DOHH2 (cell line): Measurements from ENCODE around the gene CISD3.

Source experiments
- H3F3A ChIP-seq: fragments of 200-600 bp; sonication (generic), shearing (Covaris generic); 2 replicates; pipeline ENCODE4 v1.6.0; 2016; ENCODE audit warnings: antibody characterized with exemption, mild to moderate bottlenecking; ENCODE audit not compliant: control insufficient read depth, insufficient read depth
- H3K27ac ChIP-seq: fragments of 200-600 bp; sonication (generic); 2 replicates; pipeline ENCODE4 v1.5.1; 2014; ENCODE audit warnings: low read depth, mild to moderate bottlenecking, low read length, moderate library complexity
- H3K27me3 ChIP-seq: fragments of 200-600 bp; sonication (generic); 2 replicates; pipeline ENCODE4 v1.6.1; 2014; ENCODE audit warnings: mild to moderate bottlenecking, low read length, mixed read lengths; ENCODE audit not compliant: control insufficient read depth
- H3K36me3 ChIP-seq: fragments of 200-600 bp; sonication (generic); 2 replicates; pipeline ENCODE4 v1.6.1; 2014; ENCODE audit warnings: mild to moderate bottlenecking, low read length, moderate library complexity, mixed read lengths; ENCODE audit not compliant: control insufficient read depth
- H3K4me1 ChIP-seq: fragments of 200-600 bp; sonication (generic); 2 replicates; pipeline ENCODE4 v1.6.1; 2014; ENCODE audit warnings: mild to moderate bottlenecking, low read length, mixed read lengths; ENCODE audit not compliant: control insufficient read depth
- H3K4me2 ChIP-seq: fragments of 200-600 bp; sonication (generic); 2 replicates; pipeline ENCODE4 v1.6.0; 2014; ENCODE audit warnings: mild to moderate bottlenecking, low read length, moderate library complexity
- H3K4me3 ChIP-seq: fragments of 200-600 bp; sonication (generic); 2 replicates; pipeline ENCODE4 v1.5.1; 2014; ENCODE audit warnings: mild to moderate bottlenecking, low read length, mixed read lengths
- H3K79me2 ChIP-seq: fragments of 200-600 bp; sonication (generic); 2 replicates; pipeline ENCODE4 v1.6.1; 2014; ENCODE audit warnings: mild to moderate bottlenecking, low read length, mixed read lengths; ENCODE audit not compliant: control insufficient read depth
- H3K9me2 ChIP-seq: fragments of 200-600 bp; sonication (generic); replicated peaks from 2 replicates; pipeline ENCODE4 v1.6.1; 2014; ENCODE audit warnings: mild to moderate bottlenecking, low read length, mixed read lengths; ENCODE audit not compliant: control insufficient read depth
- H3K9me3 ChIP-seq: fragments of 200-600 bp; sonication (generic); 2 replicates; pipeline ENCODE4 v1.6.1; 2014; ENCODE audit warnings: antibody characterized with exemption, low read length, mixed read lengths; ENCODE audit not compliant: control insufficient read depth, insufficient read depth
- H4K20me1 ChIP-seq: fragments of 200-600 bp; sonication (generic); 2 replicates; pipeline ENCODE4 v1.6.0; 2014; ENCODE audit warnings: low read depth, mild to moderate bottlenecking, antibody characterized with exemption, low read length, moderate library complexity; ENCODE audit not compliant: control insufficient read depth, insufficient read depth
- EZH2phosphoT487 ChIP-seq: fragments of 200-600 bp; sonication (generic); IDR thresholded peaks from 2 replicates; pipeline ENCODE4 v1.6.1; 2017; ENCODE audit warnings: borderline replicate concordance, mild to moderate bottlenecking, antibody characterized with exemption, low read length, moderate library complexity, mixed read lengths
- TF ChIP-seq, protein P1 (sequence below): fragments of 200-600 bp; sonication (generic); IDR thresholded peaks from one replicate; pipeline ENCODE4 v1.5.1; 2014; ENCODE audit warnings: antibody characterized with exemption, mild to moderate bottlenecking, low read depth, low read length; ENCODE audit not compliant: poor library complexity, severe bottlenecking

CISD3 gene

DNA sequence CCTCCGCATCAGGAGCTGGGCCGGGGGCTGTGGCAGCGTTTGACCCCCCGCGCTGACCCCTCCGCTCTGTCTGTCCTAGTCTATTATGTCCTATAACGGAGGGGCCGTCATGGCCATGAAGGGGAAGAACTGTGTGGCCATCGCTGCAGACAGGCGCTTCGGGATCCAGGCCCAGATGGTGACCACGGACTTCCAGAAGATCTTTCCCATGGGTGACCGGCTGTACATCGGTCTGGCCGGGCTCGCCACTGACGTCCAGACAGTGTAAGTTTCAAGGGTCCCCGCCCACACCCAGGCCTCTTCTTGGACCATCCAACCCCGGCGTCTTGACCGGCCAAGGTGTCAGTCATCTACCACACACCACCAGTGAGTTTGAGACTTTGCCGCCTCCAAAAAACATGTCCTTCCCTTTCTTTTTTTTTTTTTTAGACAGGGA lies 22.9 kb downstream of the CISD3 start:
- Histone ChIP-seq H3K27ac (peak overlapping the region; percentile 43), H3K4me1 (peaks cover 44% of the 10 kb centered on the region), H3K9me3 (no peaks in the 10 kb centered on the region), H3K4me3 (peak overlapping the region; percentile 91), H3F3A (peaks cover 14% of the 10 kb centered on the region; the same call in 1 of the 2 replicates), H3K79me2 (peaks cover 33% of the 10 kb centered on the region), H3K27me3 (peaks cover 20% of the 10 kb centered on the region), H3K36me3 (peaks cover 43% of the 10 kb centered on the region), H3K4me2 (peak overlapping the region; percentile 73), H3K9me2 (no peaks in the 10 kb centered on the region), H4K20me1 (no peaks in the 10 kb centered on the region; the same call in 1 of the 2 replicates)
- TF ChIP-seq, protein P1, sequence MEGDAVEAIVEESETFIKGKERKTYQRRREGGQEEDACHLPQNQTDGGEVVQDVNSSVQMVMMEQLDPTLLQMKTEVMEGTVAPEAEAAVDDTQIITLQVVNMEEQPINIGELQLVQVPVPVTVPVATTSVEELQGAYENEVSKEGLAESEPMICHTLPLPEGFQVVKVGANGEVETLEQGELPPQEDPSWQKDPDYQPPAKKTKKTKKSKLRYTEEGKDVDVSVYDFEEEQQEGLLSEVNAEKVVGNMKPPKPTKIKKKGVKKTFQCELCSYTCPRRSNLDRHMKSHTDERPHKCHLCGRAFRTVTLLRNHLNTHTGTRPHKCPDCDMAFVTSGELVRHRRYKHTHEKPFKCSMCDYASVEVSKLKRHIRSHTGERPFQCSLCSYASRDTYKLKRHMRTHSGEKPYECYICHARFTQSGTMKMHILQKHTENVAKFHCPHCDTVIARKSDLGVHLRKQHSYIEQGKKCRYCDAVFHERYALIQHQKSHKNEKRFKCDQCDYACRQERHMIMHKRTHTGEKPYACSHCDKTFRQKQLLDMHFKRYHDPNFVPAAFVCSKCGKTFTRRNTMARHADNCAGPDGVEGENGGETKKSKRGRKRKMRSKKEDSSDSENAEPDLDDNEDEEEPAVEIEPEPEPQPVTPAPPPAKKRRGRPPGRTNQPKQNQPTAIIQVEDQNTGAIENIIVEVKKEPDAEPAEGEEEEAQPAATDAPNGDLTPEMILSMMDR: no peak
- TF ChIP-seq EZH2phosphoT487: no peak

DNA sequence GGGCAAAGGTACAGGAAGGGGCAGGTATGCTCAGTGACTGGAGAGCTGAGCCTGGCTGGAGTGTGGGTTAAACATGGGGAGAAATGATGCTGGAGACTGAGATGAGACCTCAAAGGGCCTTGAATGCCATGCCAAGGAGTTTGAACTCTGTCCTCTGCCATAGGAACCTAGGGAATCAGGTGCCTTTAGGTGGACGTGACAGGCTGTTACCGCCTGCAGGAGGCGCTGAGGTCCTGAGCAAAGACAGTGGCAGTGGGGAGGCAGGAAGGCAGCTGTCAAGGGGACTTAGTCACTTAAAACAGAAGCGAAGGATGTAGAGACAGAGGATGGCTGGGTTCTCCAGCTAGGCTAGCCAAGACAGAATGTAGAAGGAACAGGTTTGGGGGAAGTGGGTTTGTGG lies 31.5 kb downstream of the CISD3 start:
- no peak overlapping the region for H3K27ac ChIP-seq
- H3K4me2 ChIP-seq: no peak overlapping the region
- no peak overlapping the region for H3K4me3 ChIP-seq
- H3F3A ChIP-seq: no peaks in the 10 kb centered on the region; the same call in 1 of the 2 replicates
- no peaks in the 10 kb centered on the region for H3K27me3 ChIP-seq
- H3K4me1 ChIP-seq: no peaks in the 10 kb centered on the region
- TF ChIP-seq, protein P1: peak; percentile 73
- TF ChIP-seq EZH2phosphoT487: no peak
- H3K9me2 ChIP-seq: no peaks in the 10 kb centered on the region
- H4K20me1 ChIP-seq: peaks cover 4% of the 10 kb centered on the region; the same call in 1 of the 2 replicates
- no peaks in the 10 kb centered on the region for H3K9me3 ChIP-seq
- H3K36me3 ChIP-seq: peaks cover 81% of the 10 kb centered on the region
- H3K79me2 ChIP-seq: no peaks in the 10 kb centered on the region

DNA sequence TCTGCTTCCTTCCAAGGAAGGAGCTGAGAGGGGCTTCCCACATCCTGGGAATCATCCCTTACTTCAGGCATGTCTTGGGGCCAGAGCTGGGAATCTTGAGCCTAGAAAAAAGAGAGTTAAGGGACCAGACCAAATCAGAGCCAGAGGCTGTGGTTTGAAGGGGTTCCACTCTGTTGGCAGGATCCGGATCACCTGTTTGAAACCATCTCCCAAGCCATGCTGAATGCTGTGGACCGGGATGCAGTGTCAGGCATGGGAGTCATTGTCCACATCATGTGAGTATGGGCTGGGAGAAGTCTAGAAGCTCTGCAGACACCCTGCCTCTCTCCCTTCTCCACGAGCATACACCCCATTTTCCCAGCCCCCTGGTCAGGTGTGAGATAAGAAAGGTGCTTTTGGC lies 32.1 kb downstream of the CISD3 start:
- Histone ChIP-seq H3K36me3 (peaks cover 83% of the 10 kb centered on the region), H3K27me3 (no peaks in the 10 kb centered on the region), H3K4me3 (no peak overlapping the region), H3K4me2 (no peak overlapping the region), H4K20me1 (peaks cover 4% of the 10 kb centered on the region; the same call in 1 of the 2 replicates), H3K27ac (no peak overlapping the region), H3K79me2 (no peaks in the 10 kb centered on the region), H3K9me2 (no peaks in the 10 kb centered on the region), H3K9me3 (no peaks in the 10 kb centered on the region), H3K4me1 (no peaks in the 10 kb centered on the region), H3F3A (peaks cover 2% of the 10 kb centered on the region; the same call in 1 of the 2 replicates)
- no peak for TF ChIP-seq EZH2phosphoT487
- TF ChIP-seq, protein P1: no peak
